HepG2 (cell line): Measurements from ENCODE around the gene APOA1. TPM values are rescaled to one million over a fixed set of nuclear protein-coding genes. Genes with fewer than 3 reads are reported as not detected.
A peak's percentile ranks its signal among the peaks of the same experiment; 100 is the strongest.

Experiments
- BORCS8-MEF2B ChIP-seq: sonication (generic); formaldehyde crosslinking; IDR thresholded peaks from 2 replicates; pipeline ENCODE4 v1.8.0; 2022; ENCODE audit warnings: mild to moderate bottlenecking, missing genetic modification reagents
- CEBPG ChIP-seq: IDR thresholded peaks from 2 replicates; pipeline ENCODE4 v1.6.1; 2016
- ERF ChIP-seq: IDR thresholded peaks from 2 replicates; pipeline ENCODE4 v1.6.1; 2018; ENCODE audit warnings: missing biosample characterization, missing genetic modification reagents
- GMEB2 ChIP-seq: IDR thresholded peaks from 2 replicates; pipeline ENCODE4 v1.6.1; 2016; ENCODE audit warnings: missing biosample characterization, missing genetic modification reagents, low read depth
- KAT8 ChIP-seq: IDR thresholded peaks from 2 replicates; pipeline ENCODE4 v1.6.1; 2016; ENCODE audit warnings: missing genetic modification reagents, missing compliant biosample characterization
- MTF1 ChIP-seq: sonication (generic); formaldehyde crosslinking; IDR thresholded peaks from 2 replicates; pipeline ENCODE4 v1.5.0; 2020; ENCODE audit warnings: missing genetic modification reagents
- NCOA2 ChIP-seq: sonication (generic); formaldehyde crosslinking; IDR thresholded peaks from 2 replicates; pipeline ENCODE4 v1.8.0; 2022; ENCODE audit warnings: inconsistent platforms
- ONECUT2 ChIP-seq: sonication (generic); formaldehyde crosslinking; IDR thresholded peaks from 2 replicates; pipeline ENCODE4 v1.4.0; 2020; ENCODE audit warnings: missing genetic modification reagents
- PRDM15 ChIP-seq: sonication (generic); formaldehyde crosslinking; IDR thresholded peaks from 2 replicates; pipeline ENCODE4 v1.4.0; 2020; ENCODE audit warnings: missing genetic modification reagents
- RCOR2 ChIP-seq: IDR thresholded peaks from 2 replicates; pipeline ENCODE4 v1.6.1; 2016; ENCODE audit warnings: missing biosample characterization, missing genetic modification reagents
- SMAD1 ChIP-seq: sonication (generic); formaldehyde crosslinking; IDR thresholded peaks from 2 replicates; pipeline ENCODE4 v1.4.0; 2020; ENCODE audit warnings: missing genetic modification reagents, low read depth, mild to moderate bottlenecking, borderline replicate concordance
- SNAPC5 ChIP-seq: sonication (generic); formaldehyde crosslinking; IDR thresholded peaks from 2 replicates; pipeline ENCODE4 v1.8.1; 2023; ENCODE audit warnings: mild to moderate bottlenecking, missing genetic modification reagents, borderline replicate concordance
- STAG1 ChIP-seq: sonication (generic); formaldehyde crosslinking; IDR thresholded peaks from 2 replicates; pipeline ENCODE4 v1.4.0; 2020; ENCODE audit warnings: missing genetic modification reagents
- SYNCRIP ChIP-seq: fragments of 200-400 bp; formaldehyde crosslinking; IDR thresholded peaks from 2 replicates; pipeline ENCODE4 v1.6.1; 2018; ENCODE audit warnings: mild to moderate bottlenecking, low read depth, low read length; ENCODE audit not compliant: insufficient read depth
- TAF1 ChIP-seq: sonication (generic); formaldehyde crosslinking; IDR thresholded peaks from 2 replicates; pipeline ENCODE4 v1.4.0; 2020; ENCODE audit warnings: missing genetic modification reagents
- THYN1 ChIP-seq: sonication (generic); formaldehyde crosslinking; IDR thresholded peaks from 2 replicates; pipeline ENCODE4 v1.8.1; 2023; ENCODE audit warnings: low read depth, mild to moderate bottlenecking, moderate library complexity, missing genetic modification reagents, borderline replicate concordance
- XBP1 ChIP-seq: sonication (generic); formaldehyde crosslinking; IDR thresholded peaks from 2 replicates; pipeline ENCODE4 v1.5.0; 2020; ENCODE audit warnings: missing genetic modification reagents
- XRCC5 ChIP-seq: fragments of 200-400 bp; formaldehyde crosslinking; optimal IDR thresholded peaks from 2 replicates; pipeline ENCODE3; 2017; ENCODE audit warnings: mild to moderate bottlenecking, low read length
- ZNF580 ChIP-seq: IDR thresholded peaks from 2 replicates; pipeline ENCODE4 v1.6.1; 2016; ENCODE audit warnings: low read depth, borderline replicate concordance
- ZNF841 ChIP-seq: sonication (generic); formaldehyde crosslinking; IDR thresholded peaks from 2 replicates; pipeline ENCODE4 v1.8.1; 2023; ENCODE audit warnings: missing genetic modification reagents, borderline replicate concordance
- polyA plus RNA-seq, 8 experiments: library from polyadenylated mRNA; depleted of rRNA in 3 of 8; stranded (reverse) in 7 of 8; unstranded in 1 of 8; fragments of >200 nt; fragmentation: Illumina TruSeq in 4 of 8; extraction: Trizol in 4 of 8; gene quantifications; 2 replicates each; pipeline versions ENCODE4 v1.2.1 to v1.2.3, GENCODE V29; 2011 to 2016; ENCODE audit warnings: low read depth in 4 of 8, missing spikeins in 1 of 8, mixed read lengths in 1 of 8; ENCODE audit not compliant: insufficient read depth in 1 of 8
- total RNA-seq, 5 experiments: library from RNA; depleted of rRNA; stranded (reverse); fragments of >200 nt; fragmentation: Illumina TruSeq; extraction: Trizol; gene quantifications; 2 replicates each; pipeline ENCODE4 v1.2.3, GENCODE V29; 2016; ENCODE audit warnings: low read depth in 1 of 5
- TF ChIP-seq, protein P1 (sequence below): sonication (generic); formaldehyde crosslinking; IDR thresholded peaks from 2 replicates; pipeline ENCODE4 v1.4.0; 2020; ENCODE audit warnings: missing genetic modification reagents

The APOA1 gene
- total and polyA plus RNA-seq, 2 of the 13 experiments (the other 11 are each of a cell fraction or from before 2014, with no cell fraction given) = 1,973 to 5,485 TPM

DNA sequence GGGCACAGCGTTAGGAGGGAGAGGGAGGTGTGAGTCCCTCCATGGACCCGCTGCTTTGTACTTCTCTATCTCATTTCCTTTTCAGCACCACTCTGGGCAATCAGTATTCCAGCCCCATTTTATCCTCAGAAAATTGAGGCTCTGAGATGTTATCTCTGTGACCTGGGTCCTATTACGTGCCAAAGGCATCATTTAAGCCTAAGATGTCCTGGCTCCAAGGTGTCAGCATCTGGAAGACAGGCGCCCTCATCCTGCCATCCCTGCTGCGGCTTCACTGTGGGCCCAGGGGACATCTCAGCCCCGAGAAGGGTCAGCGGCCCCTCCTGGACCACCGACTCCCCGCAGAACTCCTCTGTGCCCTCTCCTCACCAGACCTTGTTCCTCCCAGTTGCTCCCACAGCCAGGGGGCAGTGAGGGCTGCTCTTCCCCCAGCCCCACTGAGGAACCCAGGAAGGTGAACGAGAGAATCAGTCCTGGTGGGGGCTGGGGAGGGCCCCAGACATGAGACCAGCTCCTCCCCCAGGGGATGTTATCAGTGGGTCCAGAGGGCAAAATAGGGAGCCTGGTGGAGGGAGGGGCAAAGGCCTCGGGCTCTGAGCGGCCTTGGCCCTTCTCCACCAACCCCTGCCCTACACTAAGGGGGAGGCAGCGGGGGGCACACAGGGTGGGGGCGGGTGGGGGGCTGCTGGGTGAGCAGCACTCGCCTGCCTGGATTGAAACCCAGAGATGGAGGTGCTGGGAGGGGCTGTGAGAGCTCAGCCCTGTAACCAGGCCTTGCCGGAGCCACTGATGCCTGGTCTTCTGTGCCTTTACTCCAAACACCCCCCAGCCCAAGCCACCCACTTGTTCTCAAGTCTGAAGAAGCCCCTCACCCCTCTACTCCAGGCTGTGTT is 8.5 kb downstream of the APOA1 start (continued):
- 0 out of 2 replicates have a peak, but pooled peaks have one; percentile 6 for TF ChIP-seq PRDM15 (CRISPR knock-in tag)
- peak; percentile 57; the same call in 1 of the 2 replicates for TF ChIP-seq KAT8 (CRISPR knock-in tag)
- peak; percentile 14; the same call in 1 of the 2 replicates for TF ChIP-seq ZNF580 (CRISPR knock-in tag)
- TF ChIP-seq ZNF841 (CRISPR knock-in tag) = no peak
- peak; percentile 15; the same call in 1 of the 2 replicates for TF ChIP-seq TAF1
- peak; percentile 76 for TF ChIP-seq XRCC5
- TF ChIP-seq THYN1 (CRISPR knock-in tag) = no peak
- TF ChIP-seq XBP1 = 0 out of 2 replicates have a peak, but pooled peaks have one; percentile 13
- no peak; the same call in 1 of the 2 replicates for TF ChIP-seq SNAPC5 (CRISPR knock-in tag)
- peak; percentile 37; the same call in 1 of the 2 replicates for TF ChIP-seq ONECUT2 (CRISPR knock-in tag)
- no peak for TF ChIP-seq MTF1 (CRISPR knock-in tag)
- TF ChIP-seq STAG1 (CRISPR knock-in tag) = peak; percentile 54; the same call in 1 of the 2 replicates
- TF ChIP-seq, protein P1, sequence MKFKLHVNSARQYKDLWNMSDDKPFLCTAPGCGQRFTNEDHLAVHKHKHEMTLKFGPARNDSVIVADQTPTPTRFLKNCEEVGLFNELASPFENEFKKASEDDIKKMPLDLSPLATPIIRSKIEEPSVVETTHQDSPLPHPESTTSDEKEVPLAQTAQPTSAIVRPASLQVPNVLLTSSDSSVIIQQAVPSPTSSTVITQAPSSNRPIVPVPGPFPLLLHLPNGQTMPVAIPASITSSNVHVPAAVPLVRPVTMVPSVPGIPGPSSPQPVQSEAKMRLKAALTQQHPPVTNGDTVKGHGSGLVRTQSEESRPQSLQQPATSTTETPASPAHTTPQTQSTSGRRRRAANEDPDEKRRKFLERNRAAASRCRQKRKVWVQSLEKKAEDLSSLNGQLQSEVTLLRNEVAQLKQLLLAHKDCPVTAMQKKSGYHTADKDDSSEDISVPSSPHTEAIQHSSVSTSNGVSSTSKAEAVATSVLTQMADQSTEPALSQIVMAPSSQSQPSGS (CRISPR knock-in tag) = no peak
- peak; percentile 78 for TF ChIP-seq ERF (CRISPR knock-in tag)
- TF ChIP-seq SYNCRIP = no peak
- peak; percentile 95 for TF ChIP-seq NCOA2 (CRISPR knock-in tag)
- peak; percentile 43; the same call in 1 of the 2 replicates for TF ChIP-seq RCOR2
- TF ChIP-seq BORCS8-MEF2B (CRISPR knock-in tag) = 0 out of 2 replicates have a peak, but pooled peaks have one; percentile 15
- no peak for TF ChIP-seq GMEB2 (CRISPR knock-in tag)
- TF ChIP-seq SMAD1 (CRISPR knock-in tag) = peak; percentile 51; the same call in 1 of the 2 replicates
- TF ChIP-seq CEBPG (CRISPR knock-in tag) = peak; percentile 55; the same call in 1 of the 2 replicates
